ENCODE measurements around the gene MED10.

The MED10 gene

DNA sequence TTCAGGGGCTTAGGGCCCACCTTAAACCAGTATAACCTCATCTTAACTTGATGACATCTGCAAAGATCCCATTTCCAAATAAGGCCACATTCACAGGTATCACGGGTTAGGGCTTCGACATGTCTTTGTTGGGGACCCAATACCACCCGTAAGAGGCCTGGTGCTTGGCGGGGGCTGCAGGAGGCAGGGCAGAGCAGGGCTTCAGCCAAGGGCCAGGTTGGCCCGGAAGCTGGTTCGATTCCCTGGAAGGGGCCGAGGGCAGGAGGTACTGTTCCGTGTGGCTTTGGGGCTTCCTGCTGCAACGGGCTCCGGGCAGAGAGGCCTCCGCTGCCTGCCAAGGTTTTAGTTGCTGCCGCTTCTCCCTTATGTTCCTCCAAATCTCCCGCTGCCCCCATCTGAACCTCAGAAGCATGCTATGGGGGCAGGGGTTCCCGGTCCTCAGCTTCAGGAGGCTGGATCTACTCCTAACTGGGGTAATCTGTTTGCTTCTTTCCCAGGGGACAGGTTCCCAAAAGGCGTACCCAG is 29.8 kb downstream of the MED10 start:
- no peak for DNase-seq

DNA sequence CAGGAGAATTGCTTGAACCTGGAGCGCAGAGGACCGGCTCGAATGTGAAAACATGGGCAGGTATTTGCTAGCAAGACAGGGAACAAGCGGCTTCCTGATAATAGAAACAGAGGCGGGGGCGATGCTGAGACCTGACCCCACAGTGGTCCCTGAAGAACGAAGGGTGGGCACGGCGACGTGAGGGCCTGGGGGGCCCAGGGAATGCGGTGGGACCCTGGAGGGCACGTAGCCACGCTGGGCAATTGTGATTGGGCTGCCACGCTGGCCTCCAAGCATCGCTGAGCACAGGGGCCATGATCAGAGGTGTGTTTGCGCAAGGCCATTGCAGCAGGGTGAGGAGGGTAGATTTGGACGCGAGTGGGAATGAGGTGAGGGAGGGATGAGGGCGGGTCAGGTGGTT is 30.7 kb downstream of the MED10 start:
- DNase-seq = no peak

DNA sequence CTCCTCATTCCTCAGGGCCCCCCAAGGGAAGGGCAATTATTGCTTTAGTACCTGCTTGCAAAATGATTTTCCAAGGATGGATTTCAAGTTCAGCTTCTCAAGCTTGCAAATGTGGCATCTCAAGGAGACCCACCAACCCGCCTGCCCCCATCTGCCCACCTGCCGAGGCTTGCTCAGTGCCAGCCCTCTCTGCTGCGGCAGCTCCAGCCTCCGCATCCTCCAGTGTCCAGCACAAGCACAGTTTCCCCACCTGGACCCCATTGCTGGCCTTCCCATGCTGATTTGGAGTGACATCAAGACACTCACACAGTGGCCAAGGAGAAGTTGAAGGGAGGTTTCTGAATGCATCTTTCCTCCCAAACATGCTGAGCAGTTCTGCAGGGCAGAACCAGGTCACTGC is 31.2 kb downstream of the MED10 start:
- no peak for DNase-seq

GRCh38 chr5:6344593-6344989 is 33.8 kb downstream of the MED10 start:
- no peak for DNase-seq

DNA sequence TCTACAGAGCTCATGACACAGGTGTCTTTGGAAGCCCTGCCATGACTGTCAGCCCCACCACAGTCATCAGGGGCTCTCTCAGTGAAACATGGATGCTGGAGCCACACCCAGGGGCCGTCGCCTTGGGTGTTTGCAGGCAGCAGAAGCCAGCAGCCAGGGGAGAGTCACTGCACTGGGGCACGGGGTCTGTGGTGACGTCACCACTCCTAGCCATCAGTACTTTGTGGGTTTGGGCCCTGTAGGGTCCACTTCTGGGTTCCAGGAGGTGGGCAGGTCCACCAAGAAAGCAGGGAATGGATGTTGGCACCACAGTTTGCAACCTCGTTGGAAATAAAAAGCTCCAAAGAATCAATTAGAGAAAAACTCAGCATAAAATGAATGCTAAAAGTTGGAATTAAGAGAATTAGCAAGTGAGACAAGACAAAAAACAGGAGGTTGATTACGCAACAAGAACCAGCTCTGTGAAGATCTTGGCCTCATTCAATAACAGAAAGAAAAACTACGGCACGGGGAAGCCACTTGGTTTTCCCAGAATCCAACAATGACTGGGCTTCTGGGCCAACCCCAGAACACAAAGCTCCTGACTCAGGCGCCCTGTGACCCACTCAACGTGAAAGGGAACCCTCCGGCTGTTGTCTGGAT is 34.3 kb downstream of the MED10 start:
- no peak for DNase-seq

DNA sequence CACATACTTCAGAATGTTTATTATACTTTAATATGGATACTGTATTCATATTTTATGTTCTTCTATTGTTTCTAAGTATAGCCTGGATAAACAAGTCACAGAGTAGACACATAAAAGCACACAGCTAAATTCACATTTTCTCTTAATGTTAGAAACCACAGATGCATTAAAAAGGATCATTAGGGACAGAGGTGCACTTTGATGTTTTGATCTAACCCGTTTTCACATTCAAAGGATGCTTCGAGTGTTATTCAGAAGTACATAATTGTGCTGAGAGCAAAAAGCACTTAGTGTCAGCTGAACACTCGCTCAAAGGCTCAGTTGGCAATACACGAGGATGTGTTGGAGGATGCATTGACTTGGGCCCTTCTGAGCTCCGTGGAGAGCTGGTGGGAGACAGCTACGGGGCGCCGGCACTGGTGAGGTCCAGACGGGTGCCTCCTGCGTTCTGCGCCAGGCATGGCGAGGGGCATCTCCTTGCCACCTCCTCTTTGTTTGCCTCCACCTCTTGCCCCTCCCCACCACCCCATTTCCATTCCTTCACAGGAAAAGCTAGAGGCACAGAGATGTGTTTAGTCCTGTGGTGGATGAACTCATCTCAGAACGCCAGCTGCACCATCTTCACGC is 35.5 kb downstream of the MED10 start:
- no peak for DNase-seq

GRCh38 chr5:6340100-6340499 is 38.2 kb downstream of the MED10 start:
- no peak for DNase-seq

GRCh38 chr5:6338871-6339270 is 39.5 kb downstream of the MED10 start:
- DNase-seq = no peak

- no peak for DNase-seq
These were observed 40.2 kb downstream of the MED10 start for GRCh38 chr5:6338135-6338534.

- no peak for DNase-seq
These were observed 45.0 kb downstream of the MED10 start for GRCh38 chr5:6333182-6333905.

DNA sequence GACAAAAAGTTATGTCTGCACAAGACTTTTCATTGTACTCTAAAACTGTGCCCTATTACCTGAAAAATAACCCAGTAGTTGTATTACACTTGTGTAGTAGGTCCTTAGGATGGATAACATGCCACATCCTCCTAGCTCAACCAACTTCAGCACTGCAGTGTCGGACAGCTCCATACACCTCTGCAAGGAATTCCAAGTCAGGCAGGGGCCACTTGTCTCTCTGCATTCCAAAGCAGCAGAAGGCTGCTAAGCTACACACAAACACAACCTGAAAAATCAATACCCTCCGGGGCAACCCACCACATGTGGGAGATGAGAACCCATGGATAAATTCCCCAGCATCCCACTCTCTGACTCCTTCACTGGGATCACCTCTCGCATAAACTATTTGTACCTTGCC is 50.2 kb downstream of the MED10 start:
- no peak for DNase-seq

- DNase-seq = no peak
These were observed 51.6 kb downstream of the MED10 start for GRCh38 chr5:6326776-6327175.

- no peak for DNase-seq
These were observed 56.1 kb downstream of the MED10 start for GRCh38 chr5:6322163-6322713.

All from NCI-H1930 (cell line).